Suprapubic skin (tissue), 4 donors: ENCODE measurements around the gene CLIC3. TPM values are rescaled to one million over a fixed set of nuclear protein-coding genes. Genes with fewer than 3 reads are reported as not detected.
A peak's percentile ranks its signal among the peaks of the same experiment; 100 is the strongest.

ENCODE experiments used
- DNase-seq, 2 donors: peaks; one replicate each; pipeline ENCODE4 v3.0.0-alpha.2; 2019; ENCODE audit warnings: low spot score in 2 of 2
- H3K27ac ChIP-seq: fragments of 200-600 bp; sonication (generic); one replicate; pipeline ENCODE4 v1.5.1; 2019
- H3K27me3 ChIP-seq: fragments of 200-600 bp; sonication (generic); one replicate; pipeline ENCODE4 v1.5.1; 2019
- H3K36me3 ChIP-seq: fragments of 200-600 bp; sonication (generic); one replicate; pipeline ENCODE4 v1.5.1; 2019
- H3K4me1 ChIP-seq: fragments of 200-600 bp; sonication (generic); one replicate; pipeline ENCODE4 v1.5.1; 2019
- H3K4me3 ChIP-seq: fragments of 200-600 bp; sonication (generic); one replicate; pipeline ENCODE4 v1.5.1; 2019; ENCODE audit warnings: mild to moderate bottlenecking
- H3K9me3 ChIP-seq: fragments of 200-600 bp; sonication (generic); one replicate; pipeline ENCODE4 v1.5.1; 2019
- EP300 ChIP-seq: sonication (generic); formaldehyde crosslinking; IDR thresholded peaks from one replicate; pipeline ENCODE4 v1.6.1; 2017; ENCODE audit warnings: antibody characterized with exemption
- POLR2A ChIP-seq, 2 donors: fragments of 450-650 bp; IDR thresholded peaks; one replicate each; pipeline ENCODE4 v1.6.1; 2017; ENCODE audit warnings: antibody characterized with exemption in 2 of 2, mild to moderate bottlenecking in 2 of 2, moderate library complexity in 2 of 2
- POLR2AphosphoS5 ChIP-seq, 3 donors: sonication (generic); formaldehyde crosslinking; IDR thresholded peaks; one replicate each; pipeline ENCODE4 v1.6.1; 2017; ENCODE audit warnings: antibody characterized with exemption in 3 of 3
- WGBS: methylation state at CpG from one replicate; pipeline ENCODE4 v1.1.5; 2018; 5-methylcytosine and 5-hydroxymethylcytosine counted together
- total RNA-seq, 4 donors: library from RNA; depleted of rRNA; stranded (reverse); fragments of >200 nt; gene quantifications; one replicate each; pipeline ENCODE4 v1.1.0, GENCODE V29; 2016
- TF ChIP-seq, protein P1 (sequence below), 2 donors: fragments of 200-600 bp in 1 of 2; fragments of 450-650 bp in 1 of 2; sonication (generic) in 1 of 2; IDR thresholded peaks; one replicate each; pipeline ENCODE4 v1.5.1; 2016 to 2019; ENCODE audit warnings: antibody characterized with exemption in 2 of 2, mild to moderate bottlenecking in 1 of 2, moderate library complexity in 1 of 2

CLIC3 gene, protein sequence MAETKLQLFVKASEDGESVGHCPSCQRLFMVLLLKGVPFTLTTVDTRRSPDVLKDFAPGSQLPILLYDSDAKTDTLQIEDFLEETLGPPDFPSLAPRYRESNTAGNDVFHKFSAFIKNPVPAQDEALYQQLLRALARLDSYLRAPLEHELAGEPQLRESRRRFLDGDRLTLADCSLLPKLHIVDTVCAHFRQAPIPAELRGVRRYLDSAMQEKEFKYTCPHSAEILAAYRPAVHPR
- total RNA-seq = 100 to 1,000 TPM in 3 of 4 donors, 10 to 100 TPM in 1; 20.6 to 159 (median 130) TPM

DNA sequence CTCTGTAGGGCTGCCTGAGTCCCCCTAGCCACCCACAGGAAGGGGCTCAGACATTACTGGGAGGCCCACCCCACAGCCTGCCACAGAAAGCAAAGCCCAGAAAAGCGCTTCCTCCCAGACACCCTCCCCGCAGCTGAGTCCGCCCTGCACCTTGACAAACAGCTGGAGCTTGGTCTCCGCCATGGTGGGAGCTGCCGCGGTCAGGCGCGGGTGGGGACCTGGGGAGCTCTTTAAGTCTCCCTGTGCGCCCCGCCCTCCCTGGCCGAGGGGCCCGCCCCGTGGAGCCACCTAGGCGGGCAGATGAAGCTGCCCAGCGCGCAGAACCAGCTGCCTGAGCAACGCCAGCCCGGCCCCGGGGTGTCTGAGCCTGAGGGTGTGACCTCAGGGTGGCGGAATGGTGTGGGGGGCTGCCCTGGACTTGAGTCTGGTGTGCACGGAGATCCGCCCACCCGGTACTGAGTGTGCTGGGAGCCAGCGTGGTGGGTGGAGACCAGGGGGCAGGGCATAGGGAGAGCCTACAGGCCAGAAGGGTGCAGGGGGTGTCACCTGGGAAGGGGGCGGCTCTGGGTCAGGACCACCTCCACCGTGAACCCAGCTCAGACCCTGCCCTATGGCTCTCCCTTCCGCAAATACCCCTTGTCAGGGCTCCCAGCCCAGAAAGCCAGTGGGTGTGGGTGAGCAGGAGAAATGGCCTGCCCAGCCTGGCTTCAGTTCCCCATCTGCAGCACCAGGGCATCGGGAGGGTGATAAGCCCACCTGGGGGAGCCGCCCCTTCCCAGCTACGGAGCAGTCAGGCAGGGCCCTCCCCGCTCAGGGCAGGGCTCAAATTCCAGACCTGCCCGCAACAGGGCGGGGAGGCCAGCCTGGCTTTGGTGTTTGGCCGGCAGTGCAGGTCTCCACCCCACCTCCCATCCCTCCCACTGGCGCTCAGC, at the start of gene CLIC3:
Gene CLIC3 (minus strand): TSS at position 208 of the 932 bp plus-strand sequence. CDS start 25 bp downstream, at position 183.
- Histone ChIP-seq H3K9me3 (no peaks in the 10 kb centered on the region), H3K4me1 (peaks cover 60% of the 10 kb centered on the region), H3K36me3 (no peaks in the 10 kb centered on the region), H3K4me3 (peak within 1 kb of the TSS; percentile 33), H3K27ac (no peak within 1 kb of the TSS), H3K27me3 (peaks cover 4% of the 10 kb centered on the region)
- TF ChIP-seq POLR2A (IDR thresholded peaks at IDR 0.05) (no peak), POLR2AphosphoS5 (IDR thresholded peaks at IDR 0.05) (no peak), EP300 (no peak)
- TF ChIP-seq, protein P1, sequence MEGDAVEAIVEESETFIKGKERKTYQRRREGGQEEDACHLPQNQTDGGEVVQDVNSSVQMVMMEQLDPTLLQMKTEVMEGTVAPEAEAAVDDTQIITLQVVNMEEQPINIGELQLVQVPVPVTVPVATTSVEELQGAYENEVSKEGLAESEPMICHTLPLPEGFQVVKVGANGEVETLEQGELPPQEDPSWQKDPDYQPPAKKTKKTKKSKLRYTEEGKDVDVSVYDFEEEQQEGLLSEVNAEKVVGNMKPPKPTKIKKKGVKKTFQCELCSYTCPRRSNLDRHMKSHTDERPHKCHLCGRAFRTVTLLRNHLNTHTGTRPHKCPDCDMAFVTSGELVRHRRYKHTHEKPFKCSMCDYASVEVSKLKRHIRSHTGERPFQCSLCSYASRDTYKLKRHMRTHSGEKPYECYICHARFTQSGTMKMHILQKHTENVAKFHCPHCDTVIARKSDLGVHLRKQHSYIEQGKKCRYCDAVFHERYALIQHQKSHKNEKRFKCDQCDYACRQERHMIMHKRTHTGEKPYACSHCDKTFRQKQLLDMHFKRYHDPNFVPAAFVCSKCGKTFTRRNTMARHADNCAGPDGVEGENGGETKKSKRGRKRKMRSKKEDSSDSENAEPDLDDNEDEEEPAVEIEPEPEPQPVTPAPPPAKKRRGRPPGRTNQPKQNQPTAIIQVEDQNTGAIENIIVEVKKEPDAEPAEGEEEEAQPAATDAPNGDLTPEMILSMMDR (IDR thresholded peaks at IDR 0.05) = no peak
- DNase-seq = no peak
- 39% methylated on average over 12 of the region's 35 CpGs for WGBS

DNA sequence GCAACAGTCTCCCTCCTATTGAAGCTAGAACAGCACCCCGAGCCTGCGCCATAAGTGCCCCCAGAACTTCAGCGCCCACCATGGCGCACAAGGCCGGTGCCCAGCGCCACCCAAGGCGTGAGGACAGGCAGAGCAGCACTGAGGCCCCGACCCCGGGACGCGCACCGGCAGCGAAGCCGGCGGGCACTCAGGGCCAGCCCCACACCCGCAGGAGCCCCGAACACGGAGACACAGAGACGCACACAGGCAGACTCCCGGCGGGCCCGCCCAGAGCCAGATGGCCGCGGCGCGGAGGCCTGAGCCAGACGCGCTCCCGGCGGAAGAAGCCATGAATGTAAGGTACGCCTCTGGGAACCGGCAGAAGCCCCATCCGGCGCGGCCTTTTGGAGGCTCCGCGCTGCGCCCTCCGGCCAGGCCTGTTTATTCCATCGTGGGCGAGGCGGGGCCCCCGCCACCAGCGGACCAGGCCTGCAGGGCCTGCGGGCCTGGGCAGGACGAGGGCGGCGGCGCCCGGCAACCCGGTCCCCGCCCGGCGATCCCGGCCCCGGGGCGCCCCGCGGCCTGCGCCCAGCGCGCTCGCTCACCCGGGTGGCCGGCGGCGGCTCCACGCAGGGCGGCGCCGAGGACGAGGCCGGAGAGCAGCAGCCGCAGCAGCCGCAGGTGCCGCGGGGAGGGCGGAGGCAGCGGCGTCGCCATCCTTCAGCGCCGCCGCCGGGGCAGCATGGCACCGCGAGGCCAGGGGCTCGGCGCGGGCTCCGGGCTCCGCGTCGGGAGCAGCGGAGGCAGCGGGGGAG, 49.1 kb upstream of the CLIC3 start:
- peak overlapping the region; percentile 41 for H3K27ac ChIP-seq
- no peak for DNase-seq
- peak overlapping the region; percentile 69 for H3K4me3 ChIP-seq
- peaks cover 3% of the 10 kb centered on the region for H3K36me3 ChIP-seq
- TF ChIP-seq POLR2A (IDR thresholded peaks at IDR 0.05) = no peak
- no peak for TF ChIP-seq EP300
- no peak for TF ChIP-seq POLR2AphosphoS5 (IDR thresholded peaks at IDR 0.05)
- TF ChIP-seq, protein P1 (IDR thresholded peaks at IDR 0.05) = no peak
- H3K9me3 ChIP-seq = no peaks in the 10 kb centered on the region
- H3K4me1 ChIP-seq = peaks cover 39% of the 10 kb centered on the region
- H3K27me3 ChIP-seq = peaks cover 34% of the 10 kb centered on the region
- 2% methylated on average over 38 of the region's 96 CpGs for WGBS

DNA sequence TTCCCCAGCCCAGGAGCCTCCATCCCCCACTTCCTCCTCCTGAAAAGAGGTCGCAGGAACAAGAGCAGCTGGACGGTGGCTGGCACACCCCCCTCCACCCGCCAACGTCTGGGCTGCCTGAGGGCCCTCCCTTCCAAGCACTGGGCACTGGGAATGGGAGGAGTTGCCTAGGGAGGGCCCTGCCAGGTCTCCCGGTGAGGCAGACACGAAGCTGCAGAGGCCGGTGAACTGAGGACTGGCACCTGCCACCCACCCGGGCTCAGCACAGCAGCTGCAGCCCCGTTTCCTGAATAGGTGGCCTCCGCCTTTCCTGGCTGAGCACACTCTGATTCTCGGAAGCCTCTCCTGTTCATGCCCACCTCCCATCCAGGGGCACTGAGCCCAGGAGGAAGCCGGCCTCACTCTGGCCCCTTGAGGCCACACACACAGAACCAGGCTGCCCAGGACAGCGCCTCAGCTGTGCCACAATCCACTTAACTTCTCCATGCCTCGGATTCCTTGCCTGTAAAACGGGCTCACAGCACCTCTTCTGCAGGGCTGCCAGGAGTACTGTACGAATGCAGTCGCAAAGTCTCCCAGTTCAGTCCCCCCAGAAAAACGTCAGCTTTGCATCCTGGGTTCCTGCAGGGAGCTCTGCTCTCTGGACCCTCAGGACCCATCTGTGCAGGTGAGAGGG, 48.3 kb upstream of the CLIC3 start:
- TF ChIP-seq EP300 (no peak), POLR2AphosphoS5 (IDR thresholded peaks at IDR 0.05) (no peak), POLR2A (IDR thresholded peaks at IDR 0.05) (no peak)
- TF ChIP-seq, protein P1 (IDR thresholded peaks at IDR 0.05) = no peak
- Histone ChIP-seq H3K9me3 (no peaks in the 10 kb centered on the region), H3K27me3 (peaks cover 30% of the 10 kb centered on the region), H3K4me1 (peaks cover 37% of the 10 kb centered on the region), H3K27ac (peak overlapping the region; percentile 57), H3K4me3 (peak overlapping the region; percentile 69), H3K36me3 (peaks cover 11% of the 10 kb centered on the region)
- WGBS = 42% methylated on average over 10 of the region's 18 CpGs
- no peak for DNase-seq

DNA sequence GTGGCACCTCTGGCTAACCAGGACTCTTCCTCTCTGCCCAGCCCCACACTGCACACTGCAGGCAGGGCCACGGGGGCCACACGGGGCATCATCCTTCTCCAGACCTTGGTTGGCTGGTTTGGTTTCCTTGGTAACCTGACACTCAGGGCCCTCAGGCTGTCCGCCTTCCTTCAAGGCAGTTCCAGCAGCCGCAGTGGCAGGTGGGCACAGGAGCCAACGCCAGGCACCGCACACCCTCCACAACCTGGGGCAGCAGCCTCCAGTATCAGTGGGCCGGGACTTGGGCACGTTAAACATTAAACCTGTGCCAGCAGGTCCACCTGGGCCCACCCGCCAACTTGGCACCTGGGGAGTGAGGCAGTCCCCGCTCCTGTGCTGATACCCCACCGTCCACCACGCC, 47.7 kb upstream of the CLIC3 start:
- no peaks in the 10 kb centered on the region for H3K9me3 ChIP-seq
- TF ChIP-seq POLR2AphosphoS5 (IDR thresholded peaks at IDR 0.05) (no peak), EP300 (no peak), POLR2A (IDR thresholded peaks at IDR 0.05) (no peak)
- TF ChIP-seq, protein P1 (IDR thresholded peaks at IDR 0.05) = no peak
- peaks cover 17% of the 10 kb centered on the region for H3K36me3 ChIP-seq
- H3K4me3 ChIP-seq = peak overlapping the region; percentile 69
- H3K27me3 ChIP-seq = peaks cover 24% of the 10 kb centered on the region
- DNase-seq = no peak
- 75% methylated on average over 5 of the region's 12 CpGs for WGBS
- H3K4me1 ChIP-seq = peaks cover 31% of the 10 kb centered on the region
- peak overlapping the region; percentile 57 for H3K27ac ChIP-seq
